ENCODE results near the gene PTPRN2.
A peak's percentile ranks its signal among the peaks of the same experiment; 100 is the strongest.

The PTPRN2 gene

GRCh38 chr7:157813741-157814661 lies 773.6 kb downstream of the PTPRN2 start:
- peak; percentile 4 for DNase-seq

GRCh38 chr7:157813053-157813452 lies 774.6 kb downstream of the PTPRN2 start:
- DNase-seq: no peak

GRCh38 chr7:157811946-157812345 lies 775.7 kb downstream of the PTPRN2 start:
- DNase-seq: peak; percentile 8

GRCh38 chr7:157809863-157810851 lies 777.5 kb downstream of the PTPRN2 start:
- no peak for DNase-seq

GRCh38 chr7:157809154-157809862 lies 778.3 kb downstream of the PTPRN2 start:
- DNase-seq: no peak

GRCh38 chr7:157808042-157808441 lies 779.6 kb downstream of the PTPRN2 start:
- no peak for DNase-seq

GRCh38 chr7:157807510-157807909 lies 780.1 kb downstream of the PTPRN2 start:
- no peak for DNase-seq

GRCh38 chr7:157806711-157807110 lies 780.9 kb downstream of the PTPRN2 start:
- no peak for DNase-seq

GRCh38 chr7:157805713-157806112 lies 781.9 kb downstream of the PTPRN2 start:
- DNase-seq: no peak

- no peak for DNase-seq
These were observed 783.7 kb downstream of the PTPRN2 start for GRCh38 chr7:157803906-157804305.

- no peak for DNase-seq
These were observed 785.5 kb downstream of the PTPRN2 start for GRCh38 chr7:157801971-157802675.

- no peak for DNase-seq
These were observed 786.5 kb downstream of the PTPRN2 start for GRCh38 chr7:157801113-157801512.

- DNase-seq: no peak
These were observed 787.3 kb downstream of the PTPRN2 start for GRCh38 chr7:157800281-157800680.

GRCh38 chr7:157799076-157799685 lies 788.4 kb downstream of the PTPRN2 start:
- no peak for DNase-seq

GRCh38 chr7:157797361-157797760 lies 790.3 kb downstream of the PTPRN2 start:
- no peak for DNase-seq

- no peak for DNase-seq
These were observed 790.8 kb downstream of the PTPRN2 start for GRCh38 chr7:157796846-157797245.

GRCh38 chr7:157795643-157796042 lies 792.0 kb downstream of the PTPRN2 start:
- no peak for DNase-seq

GRCh38 chr7:157795199-157795598 lies 792.4 kb downstream of the PTPRN2 start:
- DNase-seq: no peak

- no peak for DNase-seq
These were observed 792.9 kb downstream of the PTPRN2 start for GRCh38 chr7:157794746-157795065.

- DNase-seq: no peak
These were observed 793.5 kb downstream of the PTPRN2 start for GRCh38 chr7:157793973-157794745.

GRCh38 chr7:157793087-157793353 lies 794.6 kb downstream of the PTPRN2 start:
- no peak for DNase-seq
